GM10847 (cell line): ENCODE results near the gene HABP4.

Source experiments
- POLR2A ChIP-seq: IDR thresholded peaks from 2 replicates; pipeline ENCODE4 v1.6.1; 2011; ENCODE audit not compliant: insufficient read length; ENCODE audit errors: extremely low read depth

The HABP4 gene

GRCh38 chr9:96496368-96497116 is 46.6 kb downstream of the HABP4 start:
- no peak for TF ChIP-seq POLR2A

- TF ChIP-seq POLR2A = no peak
These were observed 47.1 kb downstream of the HABP4 start for GRCh38 chr9:96497117-96497399.

GRCh38 chr9:96498796-96499195 is 48.8 kb downstream of the HABP4 start:
- TF ChIP-seq POLR2A = no peak

GRCh38 chr9:96499257-96499656 is 49.3 kb downstream of the HABP4 start:
- TF ChIP-seq POLR2A = no peak

GRCh38 chr9:96500696-96501632 is 51.0 kb downstream of the HABP4 start:
- TF ChIP-seq POLR2A = no peak

GRCh38 chr9:96501633-96502538 is 51.9 kb downstream of the HABP4 start:
- no peak for TF ChIP-seq POLR2A

GRCh38 chr9:96502539-96503373 is 52.8 kb downstream of the HABP4 start:
- TF ChIP-seq POLR2A = no peak

- TF ChIP-seq POLR2A = no peak
These were observed 53.9 kb downstream of the HABP4 start for GRCh38 chr9:96503918-96504317.

- no peak for TF ChIP-seq POLR2A
These were observed 55.5 kb downstream of the HABP4 start for GRCh38 chr9:96505316-96505991.

GRCh38 chr9:96508227-96508940 is 58.4 kb downstream of the HABP4 start:
- TF ChIP-seq POLR2A = no peak

GRCh38 chr9:96509026-96509425 is 59.1 kb downstream of the HABP4 start:
- TF ChIP-seq POLR2A = no peak

- TF ChIP-seq POLR2A = no peak
These were observed 59.9 kb downstream of the HABP4 start for GRCh38 chr9:96509848-96510247.

GRCh38 chr9:96510258-96510657 is 60.3 kb downstream of the HABP4 start:
- TF ChIP-seq POLR2A = no peak
